Mesothelial cell of epicardium (in vitro differentiated cells): ENCODE data around the gene GGA2. TPM values are rescaled to one million over a fixed set of nuclear protein-coding genes. Genes with fewer than 3 reads are reported as not detected.
"Not testable (repeated sequence)": the region's sequence is repeated elsewhere in the genome, so short reads cannot be mapped to it uniquely, and the experiment has no call there.

Experiments used
- DNase-seq, 2 experiments: peaks; one replicate each; pipeline ENCODE4 v3.0.0; 2021; ENCODE audit warnings: low spot score in 2 of 2; ENCODE audit not compliant: unreplicated experiment in 2 of 2
- H3K27ac Mint-ChIP-seq: 2 replicates; pipeline ENCODE4 v1.8.0; 2021; ENCODE audit warnings: mixed read lengths
- H3K27me3 Mint-ChIP-seq: 2 replicates; pipeline ENCODE4 v1.8.0; 2021; ENCODE audit warnings: low read depth, mixed read lengths
- H3K36me3 Mint-ChIP-seq: 2 replicates; pipeline ENCODE4 v1.8.0; 2021; ENCODE audit warnings: mixed read lengths
- H3K4me1 Mint-ChIP-seq: 2 replicates; pipeline ENCODE4 v1.8.0; 2021; ENCODE audit warnings: mixed read lengths
- H3K4me3 Mint-ChIP-seq: 2 replicates; pipeline ENCODE4 v1.8.0; 2021; ENCODE audit warnings: mild to moderate bottlenecking, moderate library complexity, mixed read lengths
- H3K9me3 Mint-ChIP-seq: 2 replicates; pipeline ENCODE4 v1.8.0; 2021; ENCODE audit warnings: mixed read lengths
- CTCF ChIP-seq: fragments of 200-600 bp; sonication (generic); IDR thresholded peaks from one replicate; pipeline ENCODE4 v1.5.0; 2021; ENCODE audit warnings: antibody characterized with exemption; ENCODE audit not compliant: unreplicated experiment
- total RNA-seq: library from RNA; stranded (reverse); gene quantifications from 3 replicates; pipeline ENCODE4 v1.2.1, GENCODE V29; 2021

GGA2 gene
- total RNA-seq, 1 donor from 2014 or later = 102 TPM

GRCh38 chr16:23549938-23550337 lies 39.6 kb upstream of the GGA2 start:
- DNase-seq = no peak
- H3K4me3 Mint-ChIP-seq = no peak overlapping the region
- H3K27ac Mint-ChIP-seq = no peak overlapping the region
- no peaks in the 10 kb centered on the region for H3K9me3 Mint-ChIP-seq
- no peak for TF ChIP-seq CTCF
- H3K4me1 Mint-ChIP-seq = no peaks in the 10 kb centered on the region
- H3K36me3 Mint-ChIP-seq = peaks cover 27% of the 10 kb centered on the region
- no peaks in the 10 kb centered on the region for H3K27me3 Mint-ChIP-seq

GRCh38 chr16:23544436-23544835 lies 34.1 kb upstream of the GGA2 start:
- Mint-ChIP-seq H3K9me3 (no peaks in the 10 kb centered on the region), H3K27me3 (no peaks in the 10 kb centered on the region), H3K27ac (no peak overlapping the region), H3K4me1 (no peaks in the 10 kb centered on the region), H3K36me3 (peaks cover 21% of the 10 kb centered on the region), H3K4me3 (no peak overlapping the region)
- no peak for TF ChIP-seq CTCF
- no peak for DNase-seq

- peaks cover 16% of the 10 kb centered on the region for H3K36me3 Mint-ChIP-seq
- H3K4me3 Mint-ChIP-seq, H3K27me3 Mint-ChIP-seq, H3K27ac Mint-ChIP-seq, H3K9me3 Mint-ChIP-seq, DNase-seq, H3K4me1 Mint-ChIP-seq: not testable (repeated sequence)
Observed at GRCh38 chr16:23540817-23541178, 30.5 kb upstream of the GGA2 start.

GRCh38 chr16:23539984-23540816 lies 29.9 kb upstream of the GGA2 start:
- no peaks in the 10 kb centered on the region for H3K27me3 Mint-ChIP-seq
- no peak for DNase-seq
- H3K4me1 Mint-ChIP-seq = no peaks in the 10 kb centered on the region
- peaks cover 20% of the 10 kb centered on the region for H3K36me3 Mint-ChIP-seq
- no peak overlapping the region for H3K4me3 Mint-ChIP-seq
- no peak overlapping the region for H3K27ac Mint-ChIP-seq
- no peak for TF ChIP-seq CTCF
- no peaks in the 10 kb centered on the region for H3K9me3 Mint-ChIP-seq

- Mint-ChIP-seq H3K36me3 (peaks cover 25% of the 10 kb centered on the region), H3K27me3 (no peaks in the 10 kb centered on the region), H3K27ac (no peak overlapping the region), H3K4me3 (no peak overlapping the region), H3K4me1 (no peaks in the 10 kb centered on the region), H3K9me3 (no peaks in the 10 kb centered on the region)
- TF ChIP-seq CTCF = no peak
- DNase-seq = no peak
Observed at GRCh38 chr16:23538919-23539278, 28.6 kb upstream of the GGA2 start.

GRCh38 chr16:23537390-23537789 lies 27.1 kb upstream of the GGA2 start:
- TF ChIP-seq CTCF = no peak
- H3K27me3 Mint-ChIP-seq = no peaks in the 10 kb centered on the region
- H3K4me1 Mint-ChIP-seq = no peaks in the 10 kb centered on the region
- no peaks in the 10 kb centered on the region for H3K9me3 Mint-ChIP-seq
- H3K4me3 Mint-ChIP-seq = no peak overlapping the region
- no peak overlapping the region for H3K27ac Mint-ChIP-seq
- DNase-seq = no peak
- H3K36me3 Mint-ChIP-seq = peaks cover 29% of the 10 kb centered on the region
